ENCODE data around the gene COL15A1.

Gene COL15A1

GRCh38 chr9:98974106-98974505 is 30.4 kb downstream of the COL15A1 start:
- DNase-seq, result no peak

GRCh38 chr9:98974554-98974953 is 30.8 kb downstream of the COL15A1 start:
- DNase-seq, result no peak

GRCh38 chr9:98974994-98975712 is 31.4 kb downstream of the COL15A1 start:
- peak; percentile 59 to 72 for DNase-seq

- DNase-seq, result no peak
Observed at GRCh38 chr9:98975838-98976237, 32.1 kb downstream of the COL15A1 start.

GRCh38 chr9:98977246-98977714 is 33.6 kb downstream of the COL15A1 start:
- DNase-seq, result no peak

- no peak for DNase-seq
Observed at GRCh38 chr9:98977813-98978212, 34.1 kb downstream of the COL15A1 start.

GRCh38 chr9:98978231-98978681 is 34.5 kb downstream of the COL15A1 start:
- DNase-seq, result no peak

GRCh38 chr9:98980291-98980690 is 36.6 kb downstream of the COL15A1 start:
- DNase-seq, result no peak

- DNase-seq, result no peak
Observed at GRCh38 chr9:98983295-98984268, 39.9 kb downstream of the COL15A1 start.

GRCh38 chr9:98985596-98985995 is 41.9 kb downstream of the COL15A1 start:
- no peak for DNase-seq

- DNase-seq, result no peak
Observed at GRCh38 chr9:98986866-98987651, 43.4 kb downstream of the COL15A1 start.

- DNase-seq, result no peak
Observed at GRCh38 chr9:98989036-98990000, 45.6 kb downstream of the COL15A1 start.

GRCh38 chr9:98990181-98990870 is 46.6 kb downstream of the COL15A1 start:
- no peak for DNase-seq

- DNase-seq, result no peak
Observed at GRCh38 chr9:98992107-98992884, 48.6 kb downstream of the COL15A1 start.

GRCh38 chr9:98992885-98993569 is 49.3 kb downstream of the COL15A1 start:
- DNase-seq, result no peak

GRCh38 chr9:98993570-98993945 is 49.9 kb downstream of the COL15A1 start:
- no peak for DNase-seq

- DNase-seq, result no peak
Observed at GRCh38 chr9:98994172-98995058, 50.7 kb downstream of the COL15A1 start.

- no peak for DNase-seq
Observed at GRCh38 chr9:98995059-98995671, 51.5 kb downstream of the COL15A1 start.

All from NCI-H1930 (cell line).